PFSK-1 (cell line): ENCODE measurements around the gene FNTB.

Experiments
- FOXP2 ChIP-seq: optimal IDR thresholded peaks from 2 replicates; pipeline ENCODE3; 2011; ENCODE audit warnings: borderline replicate concordance, control low read depth, inconsistent platforms; ENCODE audit not compliant: insufficient read depth; ENCODE audit errors: extremely low read length, extremely low read depth
- POLR2AphosphoS5 ChIP-seq: IDR thresholded peaks from 2 replicates; pipeline ENCODE4 v1.6.1; 2012; ENCODE audit warnings: low read depth, mild to moderate bottlenecking, control low read depth, low read length, moderate library complexity
- REST ChIP-seq, 2 experiments: IDR thresholded peaks; 2 replicates each; pipeline versions ENCODE4 v1.6.1 to v1.8.0; 2011 to 2012; ENCODE audit warnings: low read depth in 2 of 2, low read length in 2 of 2, control low read depth in 1 of 2, inconsistent platforms in 1 of 2, mild to moderate bottlenecking in 1 of 2, moderate library complexity in 1 of 2; ENCODE audit not compliant: insufficient read depth in 1 of 2
- SIN3A ChIP-seq: IDR thresholded peaks from 2 replicates; pipeline ENCODE4 v1.6.1; 2012; ENCODE audit warnings: mild to moderate bottlenecking, low read length, moderate library complexity, borderline replicate concordance; ENCODE audit not compliant: insufficient read depth
- TAF1 ChIP-seq: IDR thresholded peaks from 2 replicates; pipeline ENCODE4 v1.6.1; 2012; ENCODE audit warnings: low read length, control low read depth, borderline replicate concordance; ENCODE audit not compliant: insufficient read depth

The FNTB gene

GRCh38 chr14:64992328-64992885 is 5.7 kb downstream of the FNTB start:
- TF ChIP-seq FOXP2 (no peak), TAF1 (no peak), REST (IDR thresholded peaks at IDR 0.05; ENCODE audit: insufficient read depth in 1 of 2, low read depth in 2 of 2, low read length in 2 of 2) (no peak), POLR2AphosphoS5 (no peak), SIN3A (no peak)

GRCh38 chr14:64993266-64993930 is 6.7 kb downstream of the FNTB start:
- TF ChIP-seq REST (IDR thresholded peaks at IDR 0.05; ENCODE audit: insufficient read depth in 1 of 2, low read depth in 2 of 2, low read length in 2 of 2), result no peak
- TF ChIP-seq SIN3A, result no peak
- no peak for TF ChIP-seq POLR2AphosphoS5
- TF ChIP-seq TAF1, result no peak
- no peak for TF ChIP-seq FOXP2

GRCh38 chr14:64994540-64994939 is 7.8 kb downstream of the FNTB start:
- TF ChIP-seq REST (IDR thresholded peaks at IDR 0.05; ENCODE audit: insufficient read depth in 1 of 2, low read depth in 2 of 2, low read length in 2 of 2) (no peak), POLR2AphosphoS5 (no peak), TAF1 (no peak), FOXP2 (no peak), SIN3A (no peak)

- TF ChIP-seq POLR2AphosphoS5 (no peak), FOXP2 (no peak), REST (IDR thresholded peaks at IDR 0.05; ENCODE audit: insufficient read depth in 1 of 2, low read depth in 2 of 2, low read length in 2 of 2) (no peak), TAF1 (no peak), SIN3A (no peak)
Observed at GRCh38 chr14:64995291-64995690, 8.6 kb downstream of the FNTB start.
